Brain microvascular endothelial cell (primary cell): ENCODE results near the gene ZNF554.

Source experiments
- DNase-seq: peaks from one replicate; pipeline ENCODE4 v3.0.0-alpha.2; 2020
- H3K27ac ChIP-seq: fragments of 250-450 bp; sonication (Bioruptor Pico); 2 replicates; pipeline ENCODE4 v1.5.1; 2020; ENCODE audit warnings: mild to moderate bottlenecking, moderate library complexity
- H3K27me3 ChIP-seq: fragments of 250-450 bp; sonication (Bioruptor Pico); replicated peaks from 2 replicates; pipeline ENCODE4 v1.5.1; 2020; ENCODE audit warnings: mild to moderate bottlenecking
- H3K36me3 ChIP-seq: fragments of 250-450 bp; sonication (Bioruptor Pico); replicated peaks from 2 replicates; pipeline ENCODE4 v1.5.1; 2020; ENCODE audit warnings: mild to moderate bottlenecking
- H3K4me3 ChIP-seq: 2 replicates; pipeline ENCODE4 v1.5.1; 2011; ENCODE audit warnings: low read depth, mild to moderate bottlenecking, control low read depth, low read length, moderate library complexity
- in situ Hi-C: cut with HindIII; loops from 2 replicates; pipeline ENCODE4 v1.10.0; 2017; ENCODE audit warnings: low sequenced_read_pairs, low pct_ligation_motif_present
- TF ChIP-seq, protein P1 (sequence below): IDR thresholded peaks from 2 replicates; pipeline ENCODE4 v1.5.1; 2011; ENCODE audit warnings: low read depth, mild to moderate bottlenecking, moderate library complexity, low read length, control low read depth, inconsistent platforms; ENCODE audit errors: missing control alignments

The ZNF554 gene

DNA sequence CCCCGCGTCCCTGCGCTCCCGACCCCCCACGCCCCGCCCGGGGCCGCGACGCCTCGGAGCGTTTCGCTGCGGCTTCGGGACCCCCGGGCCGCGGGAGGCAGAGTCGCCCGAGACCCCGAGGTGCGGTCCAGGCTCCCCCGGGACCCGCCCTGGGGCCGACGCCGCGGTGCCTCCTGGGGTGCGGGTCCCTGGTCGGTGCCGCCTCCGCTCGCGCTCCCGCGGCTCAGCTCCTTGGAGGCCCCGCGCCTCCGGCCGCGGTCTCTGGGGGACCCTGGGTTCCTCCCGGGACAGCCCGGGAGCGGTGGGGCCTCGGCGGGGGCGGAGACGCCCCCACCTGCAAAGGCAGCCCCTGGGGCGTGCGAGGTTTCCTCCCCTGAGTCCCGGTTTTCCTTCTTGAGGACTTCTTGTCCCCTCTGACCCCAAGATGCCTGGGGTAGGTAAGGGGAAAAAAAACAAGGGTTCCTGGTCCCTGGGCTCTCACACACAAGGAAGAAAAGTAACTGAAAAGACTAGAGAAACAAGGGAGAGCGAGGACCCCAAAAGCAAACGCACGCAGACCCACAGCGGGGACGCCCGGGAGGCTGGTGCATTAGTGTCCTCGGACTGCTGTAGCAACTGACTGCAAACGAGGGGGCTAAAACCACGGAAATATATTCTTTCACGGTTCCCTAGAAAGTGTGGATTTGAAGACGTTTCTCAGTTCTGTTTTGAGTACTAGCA is 22.3 kb downstream of the ZNF554 start:
- TF ChIP-seq, protein P1, sequence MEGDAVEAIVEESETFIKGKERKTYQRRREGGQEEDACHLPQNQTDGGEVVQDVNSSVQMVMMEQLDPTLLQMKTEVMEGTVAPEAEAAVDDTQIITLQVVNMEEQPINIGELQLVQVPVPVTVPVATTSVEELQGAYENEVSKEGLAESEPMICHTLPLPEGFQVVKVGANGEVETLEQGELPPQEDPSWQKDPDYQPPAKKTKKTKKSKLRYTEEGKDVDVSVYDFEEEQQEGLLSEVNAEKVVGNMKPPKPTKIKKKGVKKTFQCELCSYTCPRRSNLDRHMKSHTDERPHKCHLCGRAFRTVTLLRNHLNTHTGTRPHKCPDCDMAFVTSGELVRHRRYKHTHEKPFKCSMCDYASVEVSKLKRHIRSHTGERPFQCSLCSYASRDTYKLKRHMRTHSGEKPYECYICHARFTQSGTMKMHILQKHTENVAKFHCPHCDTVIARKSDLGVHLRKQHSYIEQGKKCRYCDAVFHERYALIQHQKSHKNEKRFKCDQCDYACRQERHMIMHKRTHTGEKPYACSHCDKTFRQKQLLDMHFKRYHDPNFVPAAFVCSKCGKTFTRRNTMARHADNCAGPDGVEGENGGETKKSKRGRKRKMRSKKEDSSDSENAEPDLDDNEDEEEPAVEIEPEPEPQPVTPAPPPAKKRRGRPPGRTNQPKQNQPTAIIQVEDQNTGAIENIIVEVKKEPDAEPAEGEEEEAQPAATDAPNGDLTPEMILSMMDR = no peak
- H3K4me3 ChIP-seq = peak overlapping the region; percentile 76
- no peaks in the 10 kb centered on the region for H3K27me3 ChIP-seq
- no peak for DNase-seq
- peaks cover 3% of the 10 kb centered on the region for H3K36me3 ChIP-seq
- no peak overlapping the region for H3K27ac ChIP-seq
- in situ Hi-C loops = no loop called here

DNA sequence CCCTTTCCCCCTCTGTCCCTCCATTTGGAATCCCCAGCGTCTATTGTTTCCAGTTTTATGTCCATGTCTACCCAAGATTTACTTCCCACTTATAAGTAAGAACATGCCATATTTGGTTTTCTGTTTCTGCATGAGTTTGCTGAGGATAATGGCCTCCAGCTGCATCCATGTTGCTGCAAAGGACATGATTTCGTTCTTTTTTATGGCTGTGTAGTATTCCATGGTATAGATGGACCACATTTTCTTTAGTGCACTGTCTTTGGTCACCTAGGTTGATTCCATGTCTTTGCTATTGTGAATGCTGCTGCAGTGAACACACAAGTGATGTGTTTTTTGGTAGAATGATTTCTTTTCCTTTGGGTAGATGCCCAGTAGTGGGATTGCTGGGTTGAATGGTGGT is 25.4 kb downstream of the ZNF554 start:
- in situ Hi-C loops = no loop called here
- H3K27ac ChIP-seq = no peak overlapping the region
- no peaks in the 10 kb centered on the region for H3K27me3 ChIP-seq
- no peak overlapping the region for H3K4me3 ChIP-seq
- no peak for DNase-seq
- H3K36me3 ChIP-seq = peaks cover 3% of the 10 kb centered on the region
- TF ChIP-seq, protein P1 = no peak

DNA sequence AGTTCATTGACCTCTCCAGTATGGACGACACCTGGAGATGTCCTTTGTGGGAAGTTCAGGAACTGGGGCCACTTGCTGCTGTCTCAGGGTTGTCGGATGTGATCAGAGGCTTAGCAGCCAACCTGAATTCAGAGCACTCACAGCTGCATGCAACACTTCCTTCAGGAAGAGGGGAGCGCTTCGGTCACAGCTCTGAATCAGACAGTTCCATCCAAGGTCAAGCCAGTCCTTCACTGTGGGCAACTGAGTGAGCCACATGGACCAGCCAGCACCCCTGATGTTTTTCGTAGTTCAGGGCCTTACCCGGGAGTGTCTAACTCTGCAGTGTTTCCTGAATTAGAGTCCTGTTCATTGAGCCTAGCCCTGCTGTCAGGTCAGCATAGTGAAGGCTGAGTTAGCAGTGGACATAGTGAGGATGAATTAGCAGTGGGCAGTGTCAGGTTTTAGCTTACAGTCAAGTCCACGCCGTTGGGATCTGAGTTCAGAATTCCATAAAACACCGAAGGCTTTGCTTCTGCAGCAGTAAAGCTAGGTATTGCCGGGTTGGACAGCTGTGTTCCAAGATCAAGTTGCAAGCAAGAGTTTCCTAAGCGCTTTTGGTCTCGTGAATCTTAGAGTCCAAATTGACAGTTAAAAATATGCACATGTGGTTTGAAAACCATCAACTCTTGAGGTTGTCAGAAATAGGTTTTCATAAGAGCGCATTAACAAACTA is 26.7 kb downstream of the ZNF554 start:
- no peak for DNase-seq
- no peak overlapping the region for H3K4me3 ChIP-seq
- H3K27me3 ChIP-seq = no peaks in the 10 kb centered on the region
- TF ChIP-seq, protein P1 = no peak
- in situ Hi-C loops = no loop called here
- H3K27ac ChIP-seq = no peak overlapping the region
- peaks cover 10% of the 10 kb centered on the region for H3K36me3 ChIP-seq

DNA sequence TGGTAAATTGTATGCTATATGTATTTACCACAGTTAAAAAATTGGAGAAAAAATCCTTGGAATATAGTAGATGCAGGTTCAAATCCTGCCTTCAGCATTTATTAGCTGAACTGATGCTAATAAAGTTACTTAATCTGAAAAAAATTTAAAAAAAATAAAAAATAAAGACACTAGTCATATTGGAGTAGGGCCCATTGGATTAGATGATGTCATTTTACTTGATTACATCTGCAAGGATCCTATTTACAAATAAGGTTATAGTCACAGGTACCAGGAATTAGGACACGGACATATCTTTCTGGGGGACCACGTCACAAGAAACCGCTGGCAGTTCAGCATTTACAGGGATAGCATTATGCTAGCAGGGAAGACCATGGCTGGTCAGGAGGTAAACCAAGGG is 27.8 kb downstream of the ZNF554 start:
- DNase-seq = no peak
- Histone ChIP-seq H3K4me3 (no peak overlapping the region), H3K27me3 (no peaks in the 10 kb centered on the region), H3K27ac (no peak overlapping the region), H3K36me3 (peaks cover 20% of the 10 kb centered on the region)
- in situ Hi-C loops = no loop called here
- TF ChIP-seq, protein P1 = no peak

DNA sequence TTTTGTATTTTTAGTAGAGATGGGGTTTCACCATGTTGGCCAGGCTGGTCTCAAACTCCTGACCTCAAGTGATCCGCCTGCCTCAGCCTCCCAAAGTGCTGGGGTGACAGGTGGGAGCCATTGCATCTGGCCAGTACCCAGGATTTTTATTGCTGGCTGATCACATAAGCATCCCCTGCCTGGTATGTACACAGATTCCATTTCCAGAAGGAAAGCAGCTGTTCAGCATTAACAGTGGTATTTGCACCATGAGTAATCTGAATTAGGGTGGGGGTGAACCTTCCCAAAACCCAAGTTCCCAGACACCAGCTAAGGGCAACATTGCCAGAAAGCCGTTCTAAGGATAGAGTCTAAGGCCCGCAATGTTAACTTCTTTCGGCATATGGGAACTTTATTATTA is 28.9 kb downstream of the ZNF554 start:
- no peak overlapping the region for H3K27ac ChIP-seq
- H3K4me3 ChIP-seq = no peak overlapping the region
- peaks cover 31% of the 10 kb centered on the region for H3K36me3 ChIP-seq
- in situ Hi-C loops = no loop called here
- DNase-seq = no peak
- no peaks in the 10 kb centered on the region for H3K27me3 ChIP-seq
- TF ChIP-seq, protein P1 = no peak
